ENCODE results near the gene CLEC4E. TPM values are rescaled to one million over a fixed set of nuclear protein-coding genes. Genes with fewer than 3 reads are reported as not detected.
"Not testable (repeated sequence)": the region's sequence is repeated elsewhere in the genome, so short reads cannot be mapped to it uniquely, and the experiment has no call there.

The CLEC4E gene
- total RNA-seq, 1 experiment from 2014 or later = not detected

DNA sequence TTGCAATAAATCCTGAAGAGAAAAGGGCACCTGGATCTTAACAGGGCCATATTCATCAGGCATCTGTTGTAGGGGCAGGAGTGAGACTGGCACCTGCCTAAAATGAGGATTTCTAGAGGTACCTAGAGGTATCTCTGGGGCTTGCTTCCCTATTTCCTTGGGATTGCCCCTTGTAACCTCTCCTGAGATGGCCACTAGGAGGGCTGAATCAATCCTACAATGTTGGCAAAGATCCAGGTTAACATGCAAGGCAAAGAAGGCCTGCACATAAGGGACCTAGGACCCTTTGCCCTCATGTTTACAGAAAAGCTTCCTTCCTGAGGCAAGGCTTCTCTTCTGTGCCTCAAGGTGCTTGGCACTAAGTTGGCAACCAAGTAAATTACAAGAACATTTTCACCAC is 25.8 kb upstream of the CLEC4E start:
- intact Hi-C loops (cut with micrococcal nuclease; ENCODE audit: unreplicated experiment) = no loop called here
- no peaks in the 10 kb centered on the region for H3K4me1 Mint-ChIP-seq (ENCODE audit: low read depth, unreplicated experiment)
- CTCF ChIA-PET = no interaction called here

DNA sequence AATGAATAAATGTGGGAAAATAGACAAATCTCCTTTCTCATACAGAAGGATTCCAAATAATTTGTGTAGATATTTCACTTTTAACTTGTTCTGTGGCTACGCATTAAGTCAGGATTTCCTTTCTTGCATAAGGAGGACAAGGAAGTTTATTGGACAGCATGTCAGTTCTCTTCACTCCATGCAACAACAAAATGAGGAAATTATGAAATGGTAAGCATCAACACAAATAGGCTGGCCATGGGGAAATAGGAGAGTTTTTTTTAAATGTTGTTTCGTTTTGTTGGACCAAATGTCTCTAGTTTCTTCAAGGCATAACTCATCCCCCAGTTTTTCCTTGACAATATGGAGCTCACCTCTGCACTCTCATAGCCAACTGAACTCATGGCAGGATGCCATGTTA is 25.3 kb upstream of the CLEC4E start:
- intact Hi-C loops (cut with micrococcal nuclease; ENCODE audit: unreplicated experiment); H3K4me3 Mint-ChIP-seq (ENCODE audit: unreplicated experiment); BruUV-seq (replicated peaks): not testable (repeated sequence)

More for the DNA sequence above, 25.8 kb upstream of the CLEC4E start:
- Histone ChIP-seq H3K36me3 (ENCODE audit: control insufficient read depth, insufficient read depth, low read length) (no peaks in the 10 kb centered on the region), H3K27me3 (replicated peaks; ENCODE audit: control insufficient read depth, insufficient read depth, low read length) (no peaks in the 10 kb centered on the region), H3K4me3 (ENCODE audit: low read depth, low read length) (no peak overlapping the region), H3K9me3 (peaks cover 6% of the 10 kb centered on the region), H3K4me1 (peaks cover 1% of the 10 kb centered on the region)
- BruUV-seq (replicated peaks) = no TSS peak
- Mint-ChIP-seq H3K4me3 (ENCODE audit: unreplicated experiment) (no peak overlapping the region), H3K27me3 (ENCODE audit: insufficient read depth, unreplicated experiment) (no peaks in the 10 kb centered on the region), H3K9me3 (ENCODE audit: unreplicated experiment) (peaks cover 14% of the 10 kb centered on the region), H3K27ac (ENCODE audit: unreplicated experiment) (no peak overlapping the region), H3K36me3 (ENCODE audit: insufficient read depth, unreplicated experiment) (no peaks in the 10 kb centered on the region)
- no peak for DNase-seq
- TF ChIP-seq, protein P1, sequence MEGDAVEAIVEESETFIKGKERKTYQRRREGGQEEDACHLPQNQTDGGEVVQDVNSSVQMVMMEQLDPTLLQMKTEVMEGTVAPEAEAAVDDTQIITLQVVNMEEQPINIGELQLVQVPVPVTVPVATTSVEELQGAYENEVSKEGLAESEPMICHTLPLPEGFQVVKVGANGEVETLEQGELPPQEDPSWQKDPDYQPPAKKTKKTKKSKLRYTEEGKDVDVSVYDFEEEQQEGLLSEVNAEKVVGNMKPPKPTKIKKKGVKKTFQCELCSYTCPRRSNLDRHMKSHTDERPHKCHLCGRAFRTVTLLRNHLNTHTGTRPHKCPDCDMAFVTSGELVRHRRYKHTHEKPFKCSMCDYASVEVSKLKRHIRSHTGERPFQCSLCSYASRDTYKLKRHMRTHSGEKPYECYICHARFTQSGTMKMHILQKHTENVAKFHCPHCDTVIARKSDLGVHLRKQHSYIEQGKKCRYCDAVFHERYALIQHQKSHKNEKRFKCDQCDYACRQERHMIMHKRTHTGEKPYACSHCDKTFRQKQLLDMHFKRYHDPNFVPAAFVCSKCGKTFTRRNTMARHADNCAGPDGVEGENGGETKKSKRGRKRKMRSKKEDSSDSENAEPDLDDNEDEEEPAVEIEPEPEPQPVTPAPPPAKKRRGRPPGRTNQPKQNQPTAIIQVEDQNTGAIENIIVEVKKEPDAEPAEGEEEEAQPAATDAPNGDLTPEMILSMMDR (IDR thresholded peaks at IDR 0.05; ENCODE audit: insufficient read depth in 1 of 2, low read depth in 1 of 2, low read length in 1 of 2, severe bottlenecking in 1 of 2, unreplicated experiment in 1 of 2) = no peak
- POLR2A ChIA-PET = no interaction called here

DNA sequence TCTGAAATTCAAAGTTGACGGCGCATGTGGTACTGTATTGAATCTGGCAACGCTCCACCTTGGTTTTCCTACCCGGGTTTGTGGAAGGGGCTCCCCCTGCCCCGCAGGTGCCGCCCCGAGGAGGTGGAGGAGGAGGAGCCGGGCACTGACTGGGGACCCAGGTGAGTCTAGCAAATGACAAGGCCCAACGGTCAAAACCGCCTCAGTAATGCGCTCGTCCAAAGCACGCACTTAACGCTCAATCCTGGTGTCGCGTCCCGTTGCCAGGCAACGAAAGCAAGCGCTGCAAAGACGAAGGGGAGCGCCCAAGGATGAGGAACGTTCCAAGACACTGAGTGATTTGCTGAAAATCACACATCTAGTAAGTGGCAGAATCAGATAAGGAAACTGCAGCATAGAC is 24.0 kb upstream of the CLEC4E start:
- Histone ChIP-seq H3K4me3 (ENCODE audit: low read depth, low read length) (no peak overlapping the region), H3K9me3 (peaks cover 6% of the 10 kb centered on the region), H3K4me1 (peaks cover 13% of the 10 kb centered on the region), H3K27me3 (replicated peaks; ENCODE audit: control insufficient read depth, insufficient read depth, low read length) (no peaks in the 10 kb centered on the region), H3K36me3 (ENCODE audit: control insufficient read depth, insufficient read depth, low read length) (no peaks in the 10 kb centered on the region)
- ChIA-PET CTCF (interaction anchor here (0.6 kb wide), 1 partner anchor 91 kb away, joined by 3 read pairs; no protein-coding TSS in a partner anchor), POLR2A (no interaction called here)
- H3K27me3 Mint-ChIP-seq (ENCODE audit: insufficient read depth, unreplicated experiment) = no peaks in the 10 kb centered on the region
- peaks cover 12% of the 10 kb centered on the region for H3K4me1 Mint-ChIP-seq (ENCODE audit: low read depth, unreplicated experiment)
- no peak overlapping the region for H3K27ac Mint-ChIP-seq (ENCODE audit: unreplicated experiment)
- intact Hi-C loops (cut with micrococcal nuclease; ENCODE audit: unreplicated experiment) = no loop called here
- H3K36me3 Mint-ChIP-seq (ENCODE audit: insufficient read depth, unreplicated experiment) = no peaks in the 10 kb centered on the region
- no peak for DNase-seq
- no peak overlapping the region for H3K4me3 Mint-ChIP-seq (ENCODE audit: unreplicated experiment)
- peaks cover 28% of the 10 kb centered on the region for H3K9me3 Mint-ChIP-seq (ENCODE audit: unreplicated experiment)
- TF ChIP-seq, protein P1 (IDR thresholded peaks at IDR 0.05; ENCODE audit: insufficient read depth in 1 of 2, low read depth in 1 of 2, low read length in 1 of 2, severe bottlenecking in 1 of 2, unreplicated experiment in 1 of 2) = no peak
- no TSS peak for BruUV-seq (replicated peaks)

More for the DNA sequence above, 25.3 kb upstream of the CLEC4E start:
- H3K9me3 ChIP-seq; H3K36me3 Mint-ChIP-seq (ENCODE audit: insufficient read depth, unreplicated experiment); H3K27ac Mint-ChIP-seq (ENCODE audit: unreplicated experiment); CTCF ChIA-PET; POLR2A ChIA-PET; DNase-seq; H3K27me3 Mint-ChIP-seq (ENCODE audit: insufficient read depth, unreplicated experiment); H3K4me1 ChIP-seq; H3K4me1 Mint-ChIP-seq (ENCODE audit: low read depth, unreplicated experiment); H3K36me3 ChIP-seq (ENCODE audit: control insufficient read depth, insufficient read depth, low read length); H3K4me3 ChIP-seq (ENCODE audit: low read depth, low read length); H3K27me3 ChIP-seq (replicated peaks; ENCODE audit: control insufficient read depth, insufficient read depth, low read length): not testable (repeated sequence)
- H3K9me3 Mint-ChIP-seq (ENCODE audit: unreplicated experiment) = peaks cover 18% of the 10 kb centered on the region

- peaks cover 28% of the 10 kb centered on the region for H3K9me3 Mint-ChIP-seq (ENCODE audit: unreplicated experiment)
- Histone ChIP-seq H3K36me3 (ENCODE audit: control insufficient read depth, insufficient read depth, low read length) (no peaks in the 10 kb centered on the region), H3K4me3 (ENCODE audit: low read depth, low read length) (no peak overlapping the region), H3K9me3 (peaks cover 6% of the 10 kb centered on the region), H3K27me3 (replicated peaks; ENCODE audit: control insufficient read depth, insufficient read depth, low read length) (no peaks in the 10 kb centered on the region), H3K4me1 (peaks cover 13% of the 10 kb centered on the region)
- H3K4me1 Mint-ChIP-seq (ENCODE audit: low read depth, unreplicated experiment) = peaks cover 12% of the 10 kb centered on the region
- DNase-seq = no peak
- H3K4me3 Mint-ChIP-seq (ENCODE audit: unreplicated experiment) = no peak overlapping the region
- no peaks in the 10 kb centered on the region for H3K27me3 Mint-ChIP-seq (ENCODE audit: insufficient read depth, unreplicated experiment)
- H3K27ac Mint-ChIP-seq (ENCODE audit: unreplicated experiment) = no peak overlapping the region
- POLR2A ChIA-PET = no interaction called here
- no peaks in the 10 kb centered on the region for H3K36me3 Mint-ChIP-seq (ENCODE audit: insufficient read depth, unreplicated experiment)
- TF ChIP-seq, protein P1 (IDR thresholded peaks at IDR 0.05; ENCODE audit: insufficient read depth in 1 of 2, low read depth in 1 of 2, low read length in 1 of 2, severe bottlenecking in 1 of 2, unreplicated experiment in 1 of 2) = no peak
- no TSS peak for BruUV-seq (replicated peaks)
- CTCF ChIA-PET = interaction anchor here (0.6 kb wide), 1 partner anchor 489 kb away, joined by 4 read pairs; no protein-coding TSS in a partner anchor
- intact Hi-C loops (cut with micrococcal nuclease; ENCODE audit: unreplicated experiment) = no loop called here
Measured at GRCh38 chr12:8563356-8563755, 22.7 kb upstream of the CLEC4E start.
